22Rv1 (cell line): ENCODE data around the gene CRYBG1.

Experiments
- CTCF ChIP-seq: fragments of 450-650 bp; IDR thresholded peaks from 2 replicates; pipeline ENCODE4 v1.5.1; 2017; ENCODE audit warnings: mild to moderate bottlenecking
- ZFX ChIP-seq: fragments of 450-650 bp; IDR thresholded peaks from 2 replicates; pipeline ENCODE4 v1.6.1; 2017; ENCODE audit warnings: antibody characterized with exemption, borderline replicate concordance

- TF ChIP-seq CTCF (no peak), ZFX (no peak)
These were observed 197.8 kb downstream of the CRYBG1 start for GRCh38 chr6:106558364-106558763.
